ENCODE measurements around the gene HSPB8.

Gene HSPB8

GRCh38 chr12:119178544-119179334, at the start of gene HSPB8:
HSPB8 (plus strand) TSS chr12:119178931; CDS start chr12:119179313, 382 bp downstream.
- no peaks in the 10 kb centered on the region for H3K4me1 Mint-ChIP-seq
- DNase-seq (no peak), ATAC-seq (no peak)
- no peak within 1 kb of the TSS for H3K4me3 Mint-ChIP-seq
- no peak within 1 kb of the TSS for H3K27ac Mint-ChIP-seq
- peaks cover 32% of the 10 kb centered on the region for H3K27me3 Mint-ChIP-seq
- H3K9me3 Mint-ChIP-seq, result no peaks in the 10 kb centered on the region

GRCh38 chr12:119129827-119130434, 48.8 kb upstream of the HSPB8 start:
- Mint-ChIP-seq H3K27ac (no peak overlapping the region), H3K27me3 (no peaks in the 10 kb centered on the region), H3K9me3 (peaks cover 22 to 24% of the 10 kb centered on the region in 2 donors), H3K4me3 (no peak overlapping the region), H3K4me1 (no peaks in the 10 kb centered on the region)
- no peak for DNase-seq
- ATAC-seq, result no peak

GRCh38 chr12:119130523-119130922, 48.2 kb upstream of the HSPB8 start:
- no peaks in the 10 kb centered on the region for H3K4me1 Mint-ChIP-seq
- no peak for DNase-seq
- H3K27ac Mint-ChIP-seq, result no peak overlapping the region
- no peaks in the 10 kb centered on the region for H3K27me3 Mint-ChIP-seq
- no peak overlapping the region for H3K4me3 Mint-ChIP-seq
- ATAC-seq, result no peak
- peaks cover 24 to 26% of the 10 kb centered on the region in 2 donors for H3K9me3 Mint-ChIP-seq

- H3K27me3 Mint-ChIP-seq, result no peaks in the 10 kb centered on the region
- no peak overlapping the region for H3K4me3 Mint-ChIP-seq
- H3K27ac Mint-ChIP-seq, result no peak overlapping the region
- H3K9me3 Mint-ChIP-seq, result peaks cover 23 to 31% of the 10 kb centered on the region in 2 donors
- H3K4me1 Mint-ChIP-seq, result no peaks in the 10 kb centered on the region
- DNase-seq (no peak), ATAC-seq (no peak)
These were observed 44.3 kb upstream of the HSPB8 start for GRCh38 chr12:119134284-119135072.

GRCh38 chr12:119136811-119137410, 41.8 kb upstream of the HSPB8 start:
- Mint-ChIP-seq H3K4me3 (no peak overlapping the region), H3K27ac (no peak overlapping the region), H3K27me3 (no peaks in the 10 kb centered on the region), H3K9me3 (peaks cover 9 to 16% of the 10 kb centered on the region in 2 donors), H3K4me1 (no peaks in the 10 kb centered on the region)
- DNase-seq (no peak), ATAC-seq (no peak)

- H3K4me1 Mint-ChIP-seq, result no peaks in the 10 kb centered on the region
- H3K27ac Mint-ChIP-seq, result no peak overlapping the region
- H3K4me3 Mint-ChIP-seq, result no peak overlapping the region
- H3K27me3 Mint-ChIP-seq, result peaks cover 9% of the 10 kb centered on the region
- no peak for DNase-seq
- peaks cover 0 to 16% of the 10 kb centered on the region in 2 donors for H3K9me3 Mint-ChIP-seq
- no peak for ATAC-seq
These were observed 39.3 kb upstream of the HSPB8 start for GRCh38 chr12:119139448-119139847.

GRCh38 chr12:119145367-119145766, 33.4 kb upstream of the HSPB8 start:
- H3K27me3 Mint-ChIP-seq, result peaks cover 21% of the 10 kb centered on the region
- no peak overlapping the region for H3K27ac Mint-ChIP-seq
- no peak for DNase-seq
- no peak overlapping the region for H3K4me3 Mint-ChIP-seq
- no peaks in the 10 kb centered on the region for H3K4me1 Mint-ChIP-seq
- H3K9me3 Mint-ChIP-seq, result no peaks in the 10 kb centered on the region
- no peak for ATAC-seq

GRCh38 chr12:119147847-119148448, 30.8 kb upstream of the HSPB8 start:
- no peaks in the 10 kb centered on the region for H3K4me1 Mint-ChIP-seq
- ATAC-seq (no peak), DNase-seq (no peak)
- H3K27me3 Mint-ChIP-seq, result peaks cover 21% of the 10 kb centered on the region
- H3K9me3 Mint-ChIP-seq, result peaks cover 0 to 21% of the 10 kb centered on the region in 2 donors
- no peak overlapping the region for H3K4me3 Mint-ChIP-seq
- H3K27ac Mint-ChIP-seq, result no peak overlapping the region

GRCh38 chr12:119149270-119149669, 29.5 kb upstream of the HSPB8 start:
- H3K4me1 Mint-ChIP-seq, result peaks cover 9% of the 10 kb centered on the region
- H3K4me3 Mint-ChIP-seq, result no peak overlapping the region
- ATAC-seq, result no peak
- H3K27me3 Mint-ChIP-seq, result peaks cover 26% of the 10 kb centered on the region
- DNase-seq, result no peak
- peaks cover 6 to 32% of the 10 kb centered on the region in 2 donors for H3K9me3 Mint-ChIP-seq
- peak overlapping the region in 1 of 2 donors; percentile 45 for H3K27ac Mint-ChIP-seq

GRCh38 chr12:119151445-119152026, 27.2 kb upstream of the HSPB8 start:
- Mint-ChIP-seq H3K27ac (no peak overlapping the region), H3K9me3 (peaks cover 6 to 33% of the 10 kb centered on the region in 2 donors), H3K27me3 (peaks cover 14% of the 10 kb centered on the region), H3K4me3 (no peak overlapping the region), H3K4me1 (peaks cover 9% of the 10 kb centered on the region)
- no peak for DNase-seq
- ATAC-seq, result no peak

- H3K9me3 Mint-ChIP-seq, result peaks cover 6 to 39% of the 10 kb centered on the region in 2 donors
- H3K27me3 Mint-ChIP-seq, result peaks cover 14% of the 10 kb centered on the region
- ATAC-seq (peak; percentile 28), DNase-seq (no peak)
- peaks cover 9% of the 10 kb centered on the region for H3K4me1 Mint-ChIP-seq
- H3K27ac Mint-ChIP-seq, result no peak overlapping the region
- H3K4me3 Mint-ChIP-seq, result no peak overlapping the region
These were observed 25.0 kb upstream of the HSPB8 start for GRCh38 chr12:119153477-119154434.

GRCh38 chr12:119154435-119154818, 24.3 kb upstream of the HSPB8 start:
- Mint-ChIP-seq H3K4me1 (peaks cover 9% of the 10 kb centered on the region), H3K27me3 (peaks cover 14% of the 10 kb centered on the region), H3K9me3 (peaks cover 6 to 39% of the 10 kb centered on the region in 2 donors), H3K4me3 (no peak overlapping the region), H3K27ac (no peak overlapping the region)
- ATAC-seq (no peak), DNase-seq (no peak)

GRCh38 chr12:119156401-119157044, 22.2 kb upstream of the HSPB8 start:
- no peak overlapping the region for H3K27ac Mint-ChIP-seq
- peaks cover 14% of the 10 kb centered on the region for H3K27me3 Mint-ChIP-seq
- H3K9me3 Mint-ChIP-seq, result peaks cover 6 to 30% of the 10 kb centered on the region in 2 donors
- peaks cover 9% of the 10 kb centered on the region for H3K4me1 Mint-ChIP-seq
- ATAC-seq, result no peak
- DNase-seq, result no peak
- no peak overlapping the region for H3K4me3 Mint-ChIP-seq
